ENCODE measurements around the gene LRP1B.

The LRP1B gene

DNA sequence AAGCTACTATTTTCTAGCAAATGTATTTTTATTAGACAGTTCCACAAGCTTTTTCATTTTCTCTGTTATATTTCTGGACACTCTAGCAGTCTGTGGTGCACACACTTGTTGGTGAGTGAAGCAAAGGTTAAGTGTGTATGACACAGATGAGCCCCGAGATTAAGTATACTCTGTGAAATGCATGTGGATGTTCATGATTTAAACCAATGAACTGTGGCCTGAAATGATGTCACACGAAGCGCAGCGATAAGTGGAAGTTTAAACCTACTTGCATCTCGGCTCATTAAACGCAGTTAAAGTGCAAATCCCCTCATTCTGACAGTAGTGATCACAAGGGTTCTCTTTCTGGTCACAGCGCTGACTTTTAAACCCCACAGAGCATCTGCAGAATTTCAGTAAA, 1861.8 kb downstream of the LRP1B start:
- no peak for DNase-seq

DNA sequence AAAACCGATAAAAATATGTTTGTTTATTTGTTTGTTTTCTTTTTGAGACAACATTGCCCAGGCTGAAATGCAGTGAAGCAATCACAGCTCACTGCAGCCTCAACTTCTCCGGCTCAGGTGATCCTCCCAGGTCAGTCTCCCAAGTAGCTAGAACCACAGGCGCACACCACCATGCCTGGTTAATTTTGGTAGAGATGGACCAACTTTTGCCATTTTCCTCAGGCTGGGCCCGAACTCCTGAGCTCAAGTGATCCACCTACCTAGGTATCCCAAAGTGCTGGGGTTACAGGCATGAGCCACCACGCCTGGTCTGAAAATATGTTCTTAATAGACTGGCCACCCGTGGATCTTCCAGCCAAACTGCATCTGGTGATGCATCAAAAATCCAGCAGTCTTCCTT, 1867.9 kb downstream of the LRP1B start:
- DNase-seq: no peak

DNA sequence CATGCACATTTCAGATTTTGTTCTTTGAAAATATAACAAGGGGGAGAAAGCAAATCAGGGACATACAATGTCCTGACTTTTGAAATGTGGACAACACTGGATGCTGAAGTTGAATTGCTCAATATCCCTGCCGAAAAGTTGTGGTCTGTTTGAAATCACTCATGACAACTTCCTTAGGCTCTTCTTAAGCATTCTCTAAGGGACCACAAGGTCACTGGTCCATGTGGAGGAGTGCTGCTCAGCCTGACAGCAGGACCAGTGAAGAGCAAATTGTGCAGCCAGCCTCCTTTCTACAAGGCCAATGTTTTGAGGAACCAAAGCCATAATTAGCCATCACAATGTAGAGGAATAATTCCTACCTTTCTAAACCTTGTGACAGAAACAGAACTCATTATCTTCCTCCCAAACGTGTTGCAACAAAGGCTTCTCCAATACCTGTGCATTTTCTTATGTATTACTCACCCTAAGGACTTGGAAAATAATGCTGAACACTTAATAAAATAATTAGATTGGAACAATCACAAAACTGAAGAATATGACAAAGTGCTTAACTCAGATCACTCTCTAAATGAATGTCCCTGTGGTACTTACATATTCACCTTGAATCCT, 1873.0 kb downstream of the LRP1B start:
- DNase-seq: no peak

DNA sequence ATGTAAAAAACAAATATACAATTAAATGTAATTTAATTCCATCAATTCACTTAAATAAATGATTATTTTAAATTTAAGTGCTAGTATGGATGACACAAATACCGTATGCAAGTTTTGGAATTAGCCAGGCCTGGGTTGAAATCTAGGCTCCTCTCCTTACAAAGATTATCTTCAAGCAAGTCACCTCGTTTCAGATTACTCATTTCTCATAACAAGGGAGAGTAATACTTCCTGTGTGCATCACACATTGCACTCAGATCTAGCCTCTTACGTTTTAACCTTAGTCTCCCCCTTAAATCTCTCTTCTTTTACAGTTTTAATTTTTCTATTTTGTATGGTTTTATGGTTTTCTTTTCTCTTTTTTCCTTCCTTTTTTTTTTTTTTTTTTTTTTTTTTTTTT, 1874.7 kb downstream of the LRP1B start:
- DNase-seq: no peak

DNA sequence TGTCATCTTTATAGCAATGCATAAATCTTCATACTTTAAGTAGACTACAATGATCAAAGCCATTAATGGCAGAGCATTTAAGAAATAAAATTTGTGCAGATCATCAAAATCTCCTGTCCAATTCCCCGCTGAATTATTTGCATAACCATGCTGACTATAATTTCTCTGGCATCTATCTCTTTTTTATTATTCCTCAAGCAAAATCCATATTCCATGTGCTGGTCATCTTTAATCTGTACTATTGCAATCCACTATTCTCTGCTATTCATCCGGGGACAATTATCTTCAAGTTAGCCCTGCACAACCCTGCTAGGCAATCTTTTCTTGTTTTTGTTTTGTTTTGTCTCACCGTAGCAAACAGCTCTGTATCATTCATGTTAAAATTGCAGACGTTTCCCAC, 1881.0 kb downstream of the LRP1B start:
- no peak for DNase-seq

DNA sequence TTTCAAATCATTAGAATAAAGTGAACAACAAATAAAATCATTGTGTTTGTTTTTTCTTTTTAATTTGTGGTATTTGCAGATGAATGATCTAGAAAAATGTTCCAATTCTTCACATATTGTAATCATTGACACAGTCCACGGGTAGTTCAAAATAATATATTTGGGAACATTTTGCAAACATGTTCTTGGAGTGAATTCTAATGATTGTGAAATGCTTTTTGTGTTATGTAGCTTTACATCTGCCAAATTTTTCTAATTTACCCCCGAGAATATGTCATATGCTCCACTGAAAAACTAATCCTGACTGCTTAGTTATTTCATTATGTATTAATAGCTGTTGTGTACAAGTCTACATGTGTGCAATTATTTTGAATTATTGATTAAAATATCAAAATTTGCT, 1882.2 kb downstream of the LRP1B start:
- no peak for DNase-seq

DNA sequence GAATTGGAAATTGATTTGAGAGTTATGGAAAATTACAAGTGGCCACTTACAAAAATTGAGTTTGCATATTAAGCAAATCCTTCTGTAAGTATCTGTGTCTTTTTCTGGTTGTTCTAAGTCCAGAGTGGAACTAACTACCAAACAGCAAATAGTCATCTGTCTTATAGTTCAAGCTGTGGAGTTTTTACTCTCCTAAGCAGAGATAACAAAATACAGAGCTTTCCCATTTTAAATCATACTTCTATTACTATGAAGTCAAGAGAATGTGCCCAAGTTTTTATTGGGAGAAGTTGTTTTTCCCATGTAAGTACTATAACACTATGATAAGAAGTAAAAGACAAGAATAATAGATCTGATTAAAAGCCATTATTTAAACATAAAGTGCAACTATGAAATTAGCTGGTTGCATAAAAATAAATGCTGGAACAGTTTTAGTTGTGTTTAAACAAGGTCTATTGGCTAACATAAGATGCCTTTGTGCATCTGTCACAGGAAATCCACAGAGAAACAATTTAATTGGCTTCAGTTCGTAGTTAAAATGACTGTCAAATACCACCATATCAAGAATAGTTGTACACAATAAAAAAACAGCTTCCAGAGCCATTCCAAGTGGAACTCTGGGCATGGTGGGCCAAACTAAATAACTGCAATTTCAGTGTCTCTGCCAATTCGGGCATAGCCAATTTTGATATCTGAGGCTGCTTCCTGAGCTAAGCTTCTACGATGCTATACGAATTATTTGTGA, 1883.2 kb downstream of the LRP1B start:
- DNase-seq: no peak

DNA sequence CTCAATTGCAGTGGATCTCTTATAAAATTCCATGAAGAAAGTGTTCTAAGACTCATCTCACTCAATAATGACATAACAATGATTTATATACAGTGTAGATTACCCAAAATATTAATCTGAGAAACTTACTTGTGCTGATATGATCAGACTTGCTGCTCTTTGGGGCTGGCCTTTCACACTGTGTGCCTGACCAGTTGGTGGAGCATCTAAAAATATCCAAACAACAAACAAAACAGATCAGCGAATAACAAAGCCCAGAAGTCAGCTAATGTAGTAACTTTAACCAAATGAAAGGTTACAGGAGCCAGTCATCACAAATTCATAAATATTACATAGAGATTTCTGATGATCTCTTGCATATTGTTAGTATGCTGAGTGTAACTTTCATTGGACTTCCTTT, 1883.9 kb downstream of the LRP1B start:
- DNase-seq: no peak

DNA sequence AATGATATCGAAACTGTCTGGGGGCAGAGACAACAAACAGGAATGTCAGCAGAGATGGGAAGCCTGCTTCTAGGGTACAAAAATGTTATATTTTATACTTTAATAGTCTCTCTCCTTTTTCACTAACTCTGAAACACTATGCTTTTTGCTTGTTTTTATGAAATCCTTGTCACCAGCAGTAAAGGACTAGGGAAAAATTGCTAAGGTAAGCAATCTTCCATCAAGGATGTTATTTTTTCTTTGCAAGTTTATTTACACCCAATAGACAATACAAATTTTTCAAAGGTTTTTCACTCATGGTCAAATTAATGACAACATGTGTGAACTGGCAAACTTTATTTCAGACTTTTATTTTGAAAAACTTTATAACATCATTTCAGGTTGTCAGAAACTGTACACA, 1884.8 kb downstream of the LRP1B start:
- no peak for DNase-seq

DNA sequence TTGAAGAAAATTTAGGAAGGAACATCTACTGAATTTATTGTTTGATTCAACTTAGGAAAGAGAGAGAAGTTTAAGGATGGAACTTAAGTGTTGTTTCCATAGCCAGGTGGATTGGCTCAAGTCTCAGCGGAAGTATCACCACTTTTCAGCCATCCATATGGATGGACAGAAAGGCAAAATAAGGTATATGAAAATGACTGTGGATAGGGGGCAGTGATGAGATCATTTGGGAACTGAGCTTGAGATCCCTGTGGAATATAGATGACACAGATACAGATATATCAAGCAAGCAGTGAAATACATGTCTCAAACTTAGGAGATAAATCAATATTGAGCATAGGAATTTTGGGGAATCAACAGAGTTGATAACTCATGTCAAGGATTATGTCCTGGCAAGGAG, 1887.9 kb downstream of the LRP1B start:
- DNase-seq: no peak

DNA sequence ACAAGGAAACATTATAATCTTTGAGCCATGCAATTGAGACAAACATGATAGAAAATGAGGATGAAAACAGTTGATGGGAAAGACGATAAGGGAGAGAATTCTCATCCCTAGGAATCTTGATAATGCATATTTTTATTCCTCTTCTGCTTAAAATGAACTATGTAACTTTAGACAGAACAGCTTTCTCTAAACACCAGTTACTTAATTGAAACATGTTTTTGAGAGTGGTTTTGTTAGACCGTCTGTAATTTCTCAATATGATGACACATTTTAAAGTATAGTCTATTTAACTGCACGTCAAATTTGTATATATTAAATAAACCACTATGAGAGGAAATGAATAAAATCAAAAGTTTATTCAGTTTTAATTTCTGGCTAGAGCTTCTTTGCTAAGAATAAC, 1896.7 kb downstream of the LRP1B start:
- no peak for DNase-seq

DNA sequence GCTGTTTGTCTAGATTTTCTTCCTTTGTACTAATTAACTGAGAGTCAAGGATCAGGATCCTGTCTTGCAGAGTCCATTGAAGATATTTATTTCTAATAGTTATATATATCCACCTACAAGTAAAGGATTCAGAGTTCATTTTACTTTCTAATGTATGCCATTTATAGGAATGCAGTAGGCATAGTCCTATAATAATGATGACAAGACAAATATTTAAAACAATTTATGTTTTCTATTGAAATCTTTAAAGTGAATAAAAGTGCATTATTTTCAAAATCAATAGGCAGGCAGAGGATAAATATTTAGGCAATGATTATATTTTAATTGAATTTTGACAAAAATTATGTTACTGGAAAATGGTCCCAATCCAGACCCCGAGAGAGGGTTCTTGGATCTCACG, 1919.9 kb downstream of the LRP1B start:
- no peak for DNase-seq

DNA sequence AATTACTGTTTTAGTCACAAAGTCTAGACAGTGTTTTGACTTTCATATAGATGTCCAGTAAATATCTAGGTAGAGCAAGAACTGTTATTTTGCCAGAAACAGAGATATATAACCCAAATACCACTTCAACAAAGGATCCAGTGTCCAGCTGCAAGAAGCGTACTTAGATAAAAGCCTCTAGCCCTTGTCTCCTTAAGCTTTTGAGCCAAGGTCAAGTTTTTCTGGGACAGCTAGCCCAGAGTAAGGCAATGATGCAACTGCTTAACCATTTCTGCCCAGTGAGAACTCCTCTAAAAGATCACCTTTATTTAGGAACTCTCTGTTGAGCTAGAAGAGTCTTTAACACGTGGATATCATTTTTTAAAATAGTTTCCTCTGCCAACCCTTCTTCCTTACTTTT, 1925.7 kb downstream of the LRP1B start:
- no peak for DNase-seq

DNA sequence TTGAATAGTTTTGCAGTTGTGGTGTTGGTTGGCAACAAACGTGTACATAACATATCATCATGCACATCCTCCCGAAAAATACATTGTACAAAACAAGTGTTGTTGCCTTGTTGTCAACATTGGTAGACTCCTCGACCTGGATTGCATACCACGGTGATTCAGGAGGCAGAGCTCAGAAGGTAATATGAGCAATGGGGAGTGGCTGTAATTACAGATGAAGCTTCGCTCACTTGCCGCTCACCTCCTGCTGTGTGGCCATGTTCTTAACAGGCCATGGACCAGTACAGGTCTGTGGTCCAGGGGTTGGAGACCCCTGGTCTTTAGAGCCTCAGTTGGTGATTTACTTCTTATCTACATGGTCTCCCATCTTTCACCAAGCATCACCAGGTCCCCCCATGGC, 1927.5 kb downstream of the LRP1B start:
- DNase-seq: no peak

DNA sequence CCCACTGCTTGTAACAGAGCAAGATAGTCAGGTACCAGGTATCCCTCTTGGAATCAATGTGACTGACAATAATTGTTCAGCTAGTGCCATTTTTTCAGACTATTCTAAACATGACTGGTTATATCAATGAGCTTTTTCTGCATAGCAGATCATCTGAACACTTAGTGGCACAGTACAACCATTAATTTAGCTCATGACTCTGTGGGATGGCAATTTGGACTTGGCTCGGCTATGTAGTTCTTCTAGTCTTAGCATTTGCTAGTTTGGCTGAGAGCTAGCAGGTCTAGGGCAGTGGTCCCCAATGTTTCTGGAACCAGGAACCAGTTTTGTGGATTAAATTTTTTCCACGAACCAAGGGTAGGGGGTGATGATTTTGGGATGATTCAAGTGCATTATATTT, 1929.2 kb downstream of the LRP1B start:
- no peak for DNase-seq

DNA sequence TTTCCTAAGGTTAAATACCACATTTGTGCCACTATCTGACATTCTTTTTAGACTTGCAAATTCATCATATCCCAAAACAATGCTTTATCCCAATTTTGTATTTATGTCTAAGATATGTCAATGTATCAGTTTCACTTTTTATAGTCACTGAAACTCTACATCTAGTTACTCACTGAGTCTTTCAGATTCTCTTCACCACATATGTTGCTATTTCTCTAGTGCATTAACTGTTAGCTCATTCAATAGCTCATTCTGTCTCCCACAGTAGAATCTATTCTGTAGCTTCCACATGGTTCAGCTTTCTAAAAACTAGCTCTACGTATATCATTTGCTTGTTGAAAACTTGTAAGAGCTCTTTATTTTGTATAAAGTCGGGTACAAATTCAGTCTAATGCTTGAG, 1930.1 kb downstream of the LRP1B start:
- no peak for DNase-seq

DNA sequence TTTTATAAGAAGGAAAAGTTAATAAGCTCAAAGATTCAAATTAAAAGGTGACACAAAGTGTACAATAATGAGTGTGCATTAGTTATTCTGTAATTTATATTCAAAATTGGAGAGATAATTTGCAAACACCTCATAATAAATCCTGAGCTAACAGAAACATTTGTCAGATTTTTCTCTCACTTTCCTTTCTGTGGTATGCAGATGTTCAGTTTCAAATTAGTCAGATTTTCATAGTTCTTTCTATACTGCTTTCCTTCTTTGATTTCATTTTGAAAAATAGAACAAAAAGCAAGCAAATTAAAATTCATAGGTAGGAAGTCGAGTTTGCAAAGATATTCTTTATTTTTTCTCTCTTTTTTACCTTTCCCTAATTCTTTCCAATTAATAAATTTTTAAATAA, 1930.5 kb downstream of the LRP1B start:
- DNase-seq: no peak

DNA sequence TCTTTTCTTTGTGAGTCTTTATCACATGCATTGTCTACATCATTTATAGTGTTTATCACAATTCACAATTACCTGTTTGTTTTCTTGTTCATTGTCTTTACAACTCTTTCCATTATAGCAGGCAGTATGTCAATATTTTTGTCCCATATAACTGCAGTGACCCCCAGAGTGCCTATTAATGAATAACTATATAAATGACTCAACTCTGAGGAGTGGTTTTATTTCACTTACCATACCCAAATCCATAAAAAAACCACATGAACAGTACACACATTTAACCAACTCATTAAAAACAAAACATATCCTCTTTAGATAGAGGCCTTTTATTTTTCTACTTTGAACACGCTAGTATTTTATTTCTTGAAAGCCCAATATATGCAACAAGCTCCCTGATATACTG, 1931.5 kb downstream of the LRP1B start:
- no peak for DNase-seq

DNA sequence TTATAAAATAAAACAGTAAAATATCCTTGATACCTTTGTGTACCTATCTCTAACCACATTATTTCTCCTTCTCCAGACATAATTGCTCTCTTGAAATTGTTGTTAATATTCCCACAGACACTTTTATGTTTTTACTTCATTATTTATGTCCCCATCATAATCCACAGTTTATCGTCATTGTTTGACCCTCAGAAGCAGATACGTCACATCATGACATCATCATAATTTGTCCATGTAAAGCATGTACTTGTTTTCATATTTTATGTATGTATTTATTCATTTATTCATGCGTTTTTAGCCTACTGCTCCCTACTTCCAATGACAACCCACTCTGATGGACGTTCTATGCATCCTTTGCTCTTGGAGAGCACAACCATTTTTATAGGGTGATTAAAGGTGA, 1943.7 kb downstream of the LRP1B start:
- DNase-seq: no peak

DNA sequence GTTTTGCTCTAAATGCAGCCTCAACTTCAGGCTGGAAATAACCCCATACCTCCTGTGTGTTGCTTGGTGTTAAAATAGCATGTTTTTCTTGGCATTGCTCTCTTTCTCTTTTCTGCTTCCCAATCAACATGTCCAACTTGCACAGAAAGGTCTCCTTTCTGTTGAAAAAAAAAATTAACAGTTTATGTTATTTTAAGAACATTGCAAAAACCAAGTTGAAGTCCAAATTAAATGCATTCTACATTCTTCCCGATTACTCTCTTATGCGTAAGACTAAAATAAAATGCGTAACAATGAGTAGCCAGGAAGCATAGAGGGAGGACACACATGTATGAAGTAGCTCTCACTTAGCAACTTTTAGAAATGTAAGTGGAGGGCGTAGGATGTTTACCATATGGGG, 1944.5 kb downstream of the LRP1B start:
- DNase-seq: no peak

DNA sequence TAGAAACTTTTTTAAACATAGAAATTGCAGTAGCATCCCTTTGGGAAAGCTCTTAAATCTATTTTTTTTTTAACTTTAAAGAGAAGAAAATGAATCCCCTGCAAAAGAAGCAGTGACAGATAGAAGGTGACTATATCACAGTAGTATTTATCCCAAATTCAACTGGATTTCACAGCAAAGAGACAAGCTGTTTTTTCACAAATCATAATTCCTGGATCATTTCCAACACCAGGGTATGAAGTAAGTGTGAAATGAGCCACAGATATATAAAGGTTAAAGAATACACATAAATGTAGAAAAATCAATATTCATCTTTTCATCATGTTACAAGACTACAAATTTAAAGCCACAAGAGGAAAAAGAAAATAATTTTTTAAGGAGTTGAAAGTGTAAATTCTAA, 1945.7 kb downstream of the LRP1B start:
- no peak for DNase-seq

DNA sequence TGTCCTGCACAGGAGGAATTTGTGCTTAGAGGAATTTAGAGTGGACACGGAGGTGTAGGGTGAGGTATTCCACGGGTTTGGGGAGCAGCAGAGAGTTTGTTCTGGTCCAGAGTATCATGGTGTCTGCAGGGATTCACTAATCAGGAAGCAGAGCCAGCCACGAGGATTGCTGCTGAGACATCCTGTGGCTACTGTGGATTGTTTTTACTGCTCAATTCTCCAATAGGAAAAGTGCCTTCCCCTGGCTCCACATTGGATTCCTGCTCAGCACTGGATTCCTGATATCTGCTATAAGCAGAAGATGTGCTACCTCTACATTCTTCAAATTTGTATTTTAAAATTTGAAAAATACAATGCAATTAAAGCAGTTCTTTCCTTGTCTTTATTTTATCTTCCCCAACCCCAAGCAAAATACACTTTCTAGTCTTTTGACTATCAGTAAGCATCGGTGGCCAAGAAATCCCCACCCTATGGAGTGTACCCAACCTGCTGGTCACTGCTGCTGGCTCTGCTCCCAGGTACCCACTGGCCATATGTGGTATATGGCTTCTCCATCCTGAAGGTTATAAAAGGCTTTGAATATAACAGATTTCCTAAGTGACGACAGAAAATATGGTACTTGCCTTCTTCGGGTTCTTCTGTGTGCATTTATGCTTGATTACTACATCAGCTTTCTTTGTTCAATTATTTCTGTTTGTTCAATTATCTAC, 1947.6 kb downstream of the LRP1B start:
- DNase-seq: no peak

All from stimulated activated CD4-positive, alpha-beta T cell treated with anti-CD3 and anti-CD28 coated beads, Interleukin-4, amount 100 ng/mL, for 1 hour (primary cell).